ENCODE results near the gene TMEM139.

- TF ChIP-seq CTCF (IDR thresholded peaks at IDR 0.05) (no peak), NFE2L1 (CRISPR knock-in tag; IDR thresholded peaks at IDR 0.05) (no peak), PREB (CRISPR knock-in tag; IDR thresholded peaks at IDR 0.05; ENCODE audit: borderline replicate concordance) (no peak), ZNF138 (CRISPR knock-in tag; conservative IDR thresholded peaks at IDR 0.05) (no peak)
Observed at GRCh38 chr7:143280160-143280559, 4.6 kb upstream of the TMEM139 start.
